OCI-LY7 (cell line): ENCODE results near the gene C19orf73. TPM values are rescaled to one million over a fixed set of nuclear protein-coding genes. Genes with fewer than 3 reads are reported as not detected.

Experiments used
- BruUV-seq: library from RNA; stranded (reverse); fragments of 400-500 nt; replicated peaks from 2 replicates; lab custom pipeline; 2021; lab: Mats Ljungman, UMichigan
- CTCF ChIA-PET: fragments of 300-600 bp; sonication (Branson Sonifier 250); formaldehyde crosslinking; loops from one replicate; lab custom pipeline; 2022; ENCODE audit warnings: antibody characterized with exemption; ENCODE audit not compliant: unreplicated experiment; lab: Charles Lee
- POLR2A ChIA-PET: fragments of 300-600 bp; sonication (Branson Sonifier 250); formaldehyde crosslinking; loops from one replicate; lab custom pipeline; 2022; ENCODE audit warnings: antibody characterized with exemption; lab: Charles Lee
- DNase-seq: peaks from one replicate; pipeline ENCODE4 v3.0.0-alpha.2; 2015; ENCODE audit warnings: low spot score
- H2AFZ ChIP-seq: fragments of 200-600 bp; sonication (generic), shearing (Covaris generic); 2 replicates; pipeline ENCODE4 v1.6.1; 2014; ENCODE audit warnings: mild to moderate bottlenecking, antibody characterized with exemption, low read length, moderate library complexity
- H3K27ac ChIP-seq: fragments of 200-600 bp; sonication (generic); 2 replicates; pipeline ENCODE4 v1.5.1; 2014; ENCODE audit warnings: mixed run types, low read depth, mild to moderate bottlenecking, moderate library complexity, low read length, inconsistent platforms; ENCODE audit not compliant: poor library complexity, severe bottlenecking
- H3K36me3 ChIP-seq: fragments of 200-600 bp; sonication (generic); 2 replicates; pipeline ENCODE4 v1.6.1; 2014; ENCODE audit warnings: mild to moderate bottlenecking, antibody characterized with exemption, low read length, moderate library complexity, mixed read lengths; ENCODE audit not compliant: insufficient read depth
- H3K4me1 ChIP-seq: fragments of 200-600 bp; sonication (generic); 2 replicates; pipeline ENCODE4 v1.5.1; 2014; ENCODE audit warnings: mild to moderate bottlenecking, low read length; ENCODE audit not compliant: insufficient read depth, poor library complexity, severe bottlenecking
- H3K4me2 ChIP-seq: fragments of 200-600 bp; sonication (generic); 2 replicates; pipeline ENCODE4 v1.6.1; 2014; ENCODE audit warnings: mild to moderate bottlenecking, low read length
- H3K4me3 ChIP-seq: fragments of 200-600 bp; sonication (generic); 2 replicates; pipeline ENCODE4 v1.5.1; 2014; ENCODE audit warnings: mild to moderate bottlenecking, low read depth, low read length; ENCODE audit not compliant: poor library complexity, severe bottlenecking
- H3K79me2 ChIP-seq: fragments of 200-600 bp; sonication (generic); 2 replicates; pipeline ENCODE4 v1.6.1; 2016; ENCODE audit warnings: low read depth, mild to moderate bottlenecking, low read length, moderate library complexity, mixed read lengths; ENCODE audit not compliant: insufficient read depth
- H3K9me2 ChIP-seq: fragments of 200-600 bp; sonication (generic); 2 replicates; pipeline ENCODE4 v1.6.1; 2016; ENCODE audit warnings: mild to moderate bottlenecking, low read length, mixed read lengths; ENCODE audit not compliant: insufficient read depth
- H3K9me3 ChIP-seq: fragments of 200-600 bp; sonication (generic); 2 replicates; pipeline ENCODE4 v1.6.1; 2014; ENCODE audit warnings: mild to moderate bottlenecking, mixed run types, low read length, mixed read lengths
- H4K20me1 ChIP-seq: fragments of 200-600 bp; sonication (generic); 2 replicates; pipeline ENCODE4 v1.6.1; 2014; ENCODE audit warnings: mild to moderate bottlenecking, antibody characterized with exemption, low read length, moderate library complexity, mixed read lengths; ENCODE audit not compliant: insufficient read depth
- EZH2phosphoT487 ChIP-seq: fragments of 200-600 bp; sonication (generic); IDR thresholded peaks from 2 replicates; pipeline ENCODE4 v1.6.1; 2018; ENCODE audit warnings: low read depth, borderline replicate concordance, mild to moderate bottlenecking, mixed run types, antibody characterized with exemption, low read length, moderate library complexity, mixed read lengths
- intact Hi-C: fragments of 100-400 bp; cut with micrococcal nuclease; formaldehyde crosslinking; loops from one replicate; pipeline ENCODE4 v1.10.0; 2022; ENCODE audit not compliant: unreplicated experiment
- total RNA-seq, 2 experiments: library from RNA; depleted of rRNA in 1 of 2; stranded (reverse); fragments of >200 nt in 1 of 2; shearing (Covaris generic) in 1 of 2; gene quantifications; 2 replicates each; pipeline ENCODE4 v1.2.3, GENCODE V29; 2014 to 2022
- TF ChIP-seq, protein P1 (sequence below): fragments of 200-600 bp; sonication (generic); conservative IDR thresholded peaks from 2 replicates; pipeline ENCODE4 v1.5.1; 2014; ENCODE audit warnings: mild to moderate bottlenecking, antibody characterized with exemption, low read length, moderate library complexity, mixed read lengths

C19orf73 gene
- total RNA-seq, 2 experiments from 2014 or later, result 2.5 to 8.3 TPM

DNA sequence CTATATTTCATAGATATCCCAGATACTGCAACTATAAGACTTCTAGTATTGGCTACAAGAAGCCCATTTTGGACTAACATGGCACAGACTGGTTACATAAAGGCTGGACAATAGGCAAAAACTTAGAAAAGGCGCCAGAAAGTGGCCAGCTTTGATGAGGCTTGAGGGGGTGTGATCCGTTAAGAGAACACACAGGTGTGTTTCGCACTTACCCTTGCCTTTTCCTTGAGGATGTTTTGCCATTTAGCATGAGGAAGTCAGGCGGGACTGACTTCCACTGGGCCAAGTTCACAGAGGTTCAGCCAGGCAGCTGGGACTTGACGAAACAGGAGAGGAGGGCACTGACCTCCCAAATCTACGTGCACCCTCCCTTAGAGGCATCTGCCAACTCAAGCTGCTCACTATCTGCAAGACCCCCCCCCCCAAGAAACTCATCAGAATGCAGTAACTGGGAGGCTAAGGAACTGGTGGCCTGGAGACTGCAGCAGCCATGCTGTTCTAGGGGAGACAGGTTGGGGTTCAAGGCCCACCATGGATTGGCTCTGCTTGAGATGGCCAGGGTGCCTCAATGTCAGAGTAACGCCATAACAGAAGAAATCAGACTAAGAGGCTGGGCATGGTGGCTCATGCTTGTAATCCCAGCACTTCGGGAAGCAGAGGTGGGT is 9.2 kb downstream of the C19orf73 start:
- POLR2A ChIA-PET, result no interaction called here

DNA sequence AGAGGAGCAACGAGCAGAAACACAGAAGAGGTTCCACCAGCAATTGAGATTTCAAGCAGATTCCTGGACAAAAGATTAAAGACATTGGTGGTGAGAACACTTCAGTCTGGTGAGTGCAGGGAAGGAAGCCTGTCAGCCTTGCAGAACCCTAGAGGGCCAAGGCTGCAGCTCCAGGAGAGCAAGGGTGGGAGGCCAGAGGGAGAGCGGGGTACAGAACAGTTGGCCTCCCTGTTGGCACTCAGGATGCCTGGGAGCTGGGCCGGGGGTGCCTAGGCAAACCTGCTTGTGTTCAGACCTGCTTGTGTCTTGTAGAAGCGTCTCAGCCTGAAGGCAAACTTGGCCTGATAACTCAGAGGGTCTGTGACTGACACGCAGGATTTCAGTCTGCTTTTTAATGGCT is 9.9 kb downstream of the C19orf73 start:
- Histone ChIP-seq H4K20me1 (no peaks in the 10 kb centered on the region), H3K36me3 (peaks cover 60% of the 10 kb centered on the region), H3K27ac (no peak overlapping the region), H3K4me3 (no peak overlapping the region), H3K79me2 (no peaks in the 10 kb centered on the region), H3K4me2 (no peak overlapping the region), H3K4me1 (peaks cover 5% of the 10 kb centered on the region), H3K9me3 (no peaks in the 10 kb centered on the region), H3K9me2 (no peaks in the 10 kb centered on the region), H2AFZ (no peak overlapping the region)
- TF ChIP-seq, protein P1, sequence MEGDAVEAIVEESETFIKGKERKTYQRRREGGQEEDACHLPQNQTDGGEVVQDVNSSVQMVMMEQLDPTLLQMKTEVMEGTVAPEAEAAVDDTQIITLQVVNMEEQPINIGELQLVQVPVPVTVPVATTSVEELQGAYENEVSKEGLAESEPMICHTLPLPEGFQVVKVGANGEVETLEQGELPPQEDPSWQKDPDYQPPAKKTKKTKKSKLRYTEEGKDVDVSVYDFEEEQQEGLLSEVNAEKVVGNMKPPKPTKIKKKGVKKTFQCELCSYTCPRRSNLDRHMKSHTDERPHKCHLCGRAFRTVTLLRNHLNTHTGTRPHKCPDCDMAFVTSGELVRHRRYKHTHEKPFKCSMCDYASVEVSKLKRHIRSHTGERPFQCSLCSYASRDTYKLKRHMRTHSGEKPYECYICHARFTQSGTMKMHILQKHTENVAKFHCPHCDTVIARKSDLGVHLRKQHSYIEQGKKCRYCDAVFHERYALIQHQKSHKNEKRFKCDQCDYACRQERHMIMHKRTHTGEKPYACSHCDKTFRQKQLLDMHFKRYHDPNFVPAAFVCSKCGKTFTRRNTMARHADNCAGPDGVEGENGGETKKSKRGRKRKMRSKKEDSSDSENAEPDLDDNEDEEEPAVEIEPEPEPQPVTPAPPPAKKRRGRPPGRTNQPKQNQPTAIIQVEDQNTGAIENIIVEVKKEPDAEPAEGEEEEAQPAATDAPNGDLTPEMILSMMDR, result no peak
- no peak for TF ChIP-seq EZH2phosphoT487
- no peak for DNase-seq
- intact Hi-C loops, result no loop called here
- ChIA-PET POLR2A (no interaction called here), CTCF (no interaction called here)
- no TSS peak for BruUV-seq

More for the DNA sequence above, 9.2 kb downstream of the C19orf73 start:
- H2AFZ ChIP-seq, result no peak overlapping the region
- no peak overlapping the region for H3K4me2 ChIP-seq
- H3K27ac ChIP-seq, result no peak overlapping the region
- intact Hi-C loops, result no loop called here
- CTCF ChIA-PET, result no interaction called here
- TF ChIP-seq, protein P1, result no peak
- no peak for TF ChIP-seq EZH2phosphoT487
- peaks cover 53% of the 10 kb centered on the region for H3K36me3 ChIP-seq
- no TSS peak for BruUV-seq
- no peaks in the 10 kb centered on the region for H3K79me2 ChIP-seq
- H4K20me1 ChIP-seq, result no peaks in the 10 kb centered on the region
- no peak overlapping the region for H3K4me3 ChIP-seq
- H3K9me2 ChIP-seq, result no peaks in the 10 kb centered on the region
- no peaks in the 10 kb centered on the region for H3K9me3 ChIP-seq
- H3K4me1 ChIP-seq, result peaks cover 5% of the 10 kb centered on the region
- DNase-seq, result no peak

DNA sequence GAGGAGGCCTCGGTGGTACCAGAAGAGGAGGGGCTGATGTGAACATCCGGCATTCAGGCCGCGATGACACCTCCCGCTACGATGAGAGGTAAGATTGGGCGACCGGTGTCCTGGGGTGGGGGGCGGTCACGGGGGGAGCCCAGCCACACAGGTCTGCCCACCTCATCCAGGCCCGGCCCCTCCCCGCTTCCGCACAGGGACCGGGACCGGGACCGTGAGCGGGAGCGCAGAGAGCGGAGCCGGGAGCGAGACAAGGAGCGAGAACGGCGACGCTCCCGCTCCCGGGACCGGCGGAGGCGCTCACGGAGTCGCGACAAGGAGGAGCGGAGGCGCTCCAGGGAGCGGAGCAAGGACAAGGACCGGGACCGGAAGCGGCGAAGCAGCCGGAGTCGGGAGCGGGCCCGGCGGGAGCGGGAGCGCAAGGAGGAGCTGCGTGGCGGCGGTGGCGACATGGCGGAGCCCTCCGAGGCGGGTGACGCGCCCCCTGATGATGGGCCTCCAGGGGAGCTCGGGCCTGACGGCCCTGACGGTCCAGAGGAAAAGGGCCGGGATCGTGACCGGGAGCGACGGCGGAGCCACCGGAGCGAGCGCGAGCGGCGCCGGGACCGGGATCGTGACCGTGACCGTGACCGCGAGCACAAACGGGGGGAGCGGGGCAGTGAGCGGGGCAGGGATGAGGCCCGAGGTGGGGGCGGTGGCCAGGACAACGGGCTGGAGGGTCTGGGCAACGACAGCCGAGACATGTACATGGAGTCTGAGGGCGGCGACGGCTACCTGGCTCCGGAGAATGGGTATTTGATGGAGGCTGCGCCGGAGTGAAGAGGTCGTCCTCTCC is 11.1 kb downstream of the C19orf73 start:
- TF ChIP-seq, protein P1, result no peak
- TF ChIP-seq EZH2phosphoT487, result no peak
- Histone ChIP-seq H3K9me3 (no peaks in the 10 kb centered on the region), H3K4me3 (no peak overlapping the region), H4K20me1 (no peaks in the 10 kb centered on the region), H2AFZ (no peak overlapping the region), H3K9me2 (no peaks in the 10 kb centered on the region), H3K27ac (no peak overlapping the region), H3K4me1 (no peaks in the 10 kb centered on the region), H3K36me3 (peaks cover 72% of the 10 kb centered on the region), H3K4me2 (no peak overlapping the region), H3K79me2 (no peaks in the 10 kb centered on the region)
- intact Hi-C loops, result no loop called here
- CTCF ChIA-PET, result no interaction called here
- POLR2A ChIA-PET, result no interaction called here
- DNase-seq, result no peak
- TSS peak; percentile 91 for BruUV-seq
